ENCODE results near the gene ARHGEF10L.

Gene ARHGEF10L

DNA sequence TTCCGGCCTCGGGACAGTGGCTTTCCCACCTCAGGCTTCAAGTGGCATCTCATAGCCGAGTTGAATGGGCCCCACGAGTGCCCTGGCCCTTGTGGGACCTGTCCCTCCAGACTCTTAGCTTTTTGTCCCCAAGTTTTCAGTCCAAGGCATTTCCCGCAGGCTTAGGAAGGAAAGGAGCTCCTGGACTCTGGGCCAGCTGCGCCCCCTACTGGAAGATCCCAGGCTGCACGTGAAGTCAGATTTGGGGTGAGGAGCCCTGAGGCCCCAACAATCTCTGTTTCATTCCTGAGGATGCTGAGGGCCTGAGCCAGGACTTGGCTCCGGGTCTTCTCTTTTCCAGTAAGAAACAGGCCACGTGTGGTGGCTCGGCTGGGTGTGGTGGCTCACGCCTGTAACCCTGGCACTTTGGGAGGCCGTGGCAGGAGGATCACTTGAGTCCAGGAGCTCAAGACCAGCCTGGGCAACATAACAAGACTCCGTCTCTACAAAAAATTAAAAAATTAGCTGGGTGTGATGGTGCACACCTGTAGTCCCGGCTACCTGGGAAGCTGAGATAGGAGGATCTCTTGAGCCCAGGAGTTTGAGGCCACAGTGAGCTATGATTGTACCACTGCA lies 67.4 kb downstream of the ARHGEF10L start:
- Histone ChIP-seq H3K4me1 (ENCODE audit: control insufficient read depth, insufficient read depth, low read length, unreplicated experiment) (no peaks in the 10 kb centered on the region), H3K4me3 (ENCODE audit: low read depth, low read length) (no peak overlapping the region), H3K79me2 (ENCODE audit: control insufficient read depth, insufficient read depth, low read length, unreplicated experiment) (no peaks in the 10 kb centered on the region), H3K27ac (ENCODE audit: low read depth, low read length) (no peak overlapping the region), H3K27me3 (ENCODE audit: insufficient read depth, low read length) (no peaks in the 10 kb centered on the region), H2AFZ (ENCODE audit: low read length, unreplicated experiment) (no peak overlapping the region), H3K36me3 (ENCODE audit: insufficient read depth, low read length) (no peaks in the 10 kb centered on the region)

DNA sequence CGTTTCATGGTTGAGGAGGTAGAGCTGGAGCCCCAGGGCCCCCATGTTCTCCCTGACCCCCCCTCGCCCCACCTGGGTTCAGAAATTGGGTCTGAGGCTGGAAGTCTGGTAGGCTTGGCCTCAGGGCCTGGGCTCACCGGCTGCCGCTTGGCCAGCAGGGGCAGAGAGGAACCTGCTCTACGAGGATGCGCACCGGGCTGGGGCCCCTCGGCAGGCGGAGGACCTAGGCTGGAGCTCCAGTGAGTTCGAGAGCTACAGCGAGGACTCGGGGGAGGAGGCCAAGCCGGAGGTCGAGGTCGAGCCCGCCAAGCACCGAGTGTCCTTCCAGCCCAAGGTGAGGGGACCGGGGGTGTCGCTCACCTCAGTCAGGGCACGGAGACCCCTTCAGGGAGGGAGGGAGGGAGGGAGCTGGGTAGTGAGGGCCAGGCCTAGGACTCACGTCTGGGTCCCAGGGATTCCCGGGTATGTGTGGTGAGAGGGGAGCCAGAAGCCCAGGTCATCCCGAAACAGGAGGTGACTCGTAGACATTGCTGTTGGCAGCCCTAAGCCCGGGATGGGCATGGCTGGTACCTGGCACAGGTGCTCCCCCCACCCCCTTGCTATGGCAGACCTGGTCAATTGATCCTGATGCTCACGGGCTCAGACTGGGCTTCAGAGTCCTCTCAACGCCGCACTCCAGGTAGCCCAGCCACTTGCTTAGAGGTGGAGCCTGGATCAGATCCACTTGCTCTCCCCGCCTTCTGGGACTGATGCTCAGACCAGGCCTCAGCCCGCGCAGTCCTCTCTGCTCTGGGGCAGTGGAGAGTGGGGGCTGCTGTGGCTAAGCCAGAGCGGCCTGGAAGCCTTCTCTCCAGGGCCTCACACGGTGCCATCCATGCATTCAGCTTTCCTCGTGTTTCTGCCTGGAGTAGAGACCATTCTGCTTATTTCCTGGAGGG lies 68.4 kb downstream of the ARHGEF10L start:
- Histone ChIP-seq H3K27ac (ENCODE audit: low read depth, low read length) (no peak overlapping the region), H2AFZ (ENCODE audit: low read length, unreplicated experiment) (no peak overlapping the region), H3K79me2 (ENCODE audit: control insufficient read depth, insufficient read depth, low read length, unreplicated experiment) (no peaks in the 10 kb centered on the region), H3K27me3 (ENCODE audit: insufficient read depth, low read length) (no peaks in the 10 kb centered on the region), H3K36me3 (ENCODE audit: insufficient read depth, low read length) (no peaks in the 10 kb centered on the region), H3K4me1 (ENCODE audit: control insufficient read depth, insufficient read depth, low read length, unreplicated experiment) (no peaks in the 10 kb centered on the region), H3K4me3 (ENCODE audit: low read depth, low read length) (no peak overlapping the region)

- Histone ChIP-seq H3K79me2 (ENCODE audit: control insufficient read depth, insufficient read depth, low read length, unreplicated experiment) (no peaks in the 10 kb centered on the region), H3K36me3 (ENCODE audit: insufficient read depth, low read length) (no peaks in the 10 kb centered on the region), H2AFZ (ENCODE audit: low read length, unreplicated experiment) (no peak overlapping the region), H3K27ac (ENCODE audit: low read depth, low read length) (no peak overlapping the region), H3K27me3 (ENCODE audit: insufficient read depth, low read length) (no peaks in the 10 kb centered on the region), H3K4me3 (ENCODE audit: low read depth, low read length) (no peak overlapping the region), H3K4me1 (ENCODE audit: control insufficient read depth, insufficient read depth, low read length, unreplicated experiment) (no peaks in the 10 kb centered on the region)
Observed at GRCh38 chr1:17609529-17609928, 70.0 kb downstream of the ARHGEF10L start.

DNA sequence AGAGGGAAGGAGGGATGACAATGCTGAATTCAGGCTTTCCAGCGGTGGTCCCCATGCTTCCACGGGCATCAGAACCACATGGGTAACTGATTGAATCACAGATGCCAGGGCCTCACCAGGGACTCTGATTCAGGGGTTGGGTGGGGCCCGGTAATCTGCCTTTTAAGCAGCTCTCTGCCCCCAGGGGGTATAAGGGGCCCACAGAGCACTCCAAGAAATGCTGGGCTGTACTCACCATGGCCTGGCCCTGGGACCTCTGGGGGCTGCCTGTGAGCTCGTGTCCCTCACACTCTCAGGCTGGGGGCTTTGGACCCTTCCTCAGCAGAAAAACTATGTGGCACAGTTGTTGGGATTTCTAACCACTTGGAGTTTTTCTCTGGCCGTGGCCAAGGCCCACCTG lies 70.6 kb downstream of the ARHGEF10L start:
- Histone ChIP-seq H2AFZ (ENCODE audit: low read length, unreplicated experiment) (no peak overlapping the region), H3K36me3 (ENCODE audit: insufficient read depth, low read length) (no peaks in the 10 kb centered on the region), H3K4me1 (ENCODE audit: control insufficient read depth, insufficient read depth, low read length, unreplicated experiment) (no peaks in the 10 kb centered on the region), H3K79me2 (ENCODE audit: control insufficient read depth, insufficient read depth, low read length, unreplicated experiment) (no peaks in the 10 kb centered on the region), H3K27ac (ENCODE audit: low read depth, low read length) (no peak overlapping the region), H3K4me3 (ENCODE audit: low read depth, low read length) (no peak overlapping the region), H3K27me3 (ENCODE audit: insufficient read depth, low read length) (no peaks in the 10 kb centered on the region)

- no peaks in the 10 kb centered on the region for H3K27me3 ChIP-seq (ENCODE audit: insufficient read depth, low read length)
- no peak overlapping the region for H2AFZ ChIP-seq (ENCODE audit: low read length, unreplicated experiment)
- no peaks in the 10 kb centered on the region for H3K79me2 ChIP-seq (ENCODE audit: control insufficient read depth, insufficient read depth, low read length, unreplicated experiment)
- no peaks in the 10 kb centered on the region for H3K36me3 ChIP-seq (ENCODE audit: insufficient read depth, low read length)
- no peak overlapping the region for H3K27ac ChIP-seq (ENCODE audit: low read depth, low read length)
- H3K4me1 ChIP-seq (ENCODE audit: control insufficient read depth, insufficient read depth, low read length, unreplicated experiment) = no peaks in the 10 kb centered on the region
- no peak overlapping the region for H3K4me3 ChIP-seq (ENCODE audit: low read depth, low read length)
Observed at GRCh38 chr1:17610713-17611112, 71.2 kb downstream of the ARHGEF10L start.

DNA sequence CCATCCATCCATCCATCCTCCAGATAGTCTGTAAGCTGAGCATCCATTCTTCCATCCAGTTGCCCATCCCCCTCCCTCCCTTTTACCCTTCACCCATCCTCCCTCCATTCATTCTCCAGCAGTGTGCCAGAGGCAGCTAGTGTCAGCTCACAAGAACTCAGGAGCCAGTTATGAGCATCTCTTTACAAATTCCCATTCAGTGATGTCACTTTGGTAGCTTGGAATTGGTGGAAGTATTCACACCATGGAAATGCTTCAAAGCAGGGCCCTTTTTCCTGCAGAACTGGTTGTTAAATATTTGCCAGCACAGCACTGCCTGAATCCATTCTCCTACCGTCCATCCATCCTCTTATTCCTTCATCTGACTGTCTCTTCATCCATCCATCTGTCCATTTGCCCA lies 72.5 kb downstream of the ARHGEF10L start:
- H3K36me3 ChIP-seq (ENCODE audit: insufficient read depth, low read length) = no peaks in the 10 kb centered on the region
- peaks cover 7% of the 10 kb centered on the region for H3K4me1 ChIP-seq (ENCODE audit: control insufficient read depth, insufficient read depth, low read length, unreplicated experiment)
- no peak overlapping the region for H2AFZ ChIP-seq (ENCODE audit: low read length, unreplicated experiment)
- no peaks in the 10 kb centered on the region for H3K27me3 ChIP-seq (ENCODE audit: insufficient read depth, low read length)
- no peaks in the 10 kb centered on the region for H3K79me2 ChIP-seq (ENCODE audit: control insufficient read depth, insufficient read depth, low read length, unreplicated experiment)
- no peak overlapping the region for H3K4me3 ChIP-seq (ENCODE audit: low read depth, low read length)
- H3K27ac ChIP-seq (ENCODE audit: low read depth, low read length) = no peak overlapping the region

GRCh38 chr1:17612831-17613230 lies 73.3 kb downstream of the ARHGEF10L start:
- H3K27ac ChIP-seq (ENCODE audit: low read depth, low read length) = no peak overlapping the region
- H3K79me2 ChIP-seq (ENCODE audit: control insufficient read depth, insufficient read depth, low read length, unreplicated experiment) = no peaks in the 10 kb centered on the region
- H3K4me3 ChIP-seq (ENCODE audit: low read depth, low read length) = no peak overlapping the region
- H3K36me3 ChIP-seq (ENCODE audit: insufficient read depth, low read length) = no peaks in the 10 kb centered on the region
- peaks cover 14% of the 10 kb centered on the region for H3K4me1 ChIP-seq (ENCODE audit: control insufficient read depth, insufficient read depth, low read length, unreplicated experiment)
- H2AFZ ChIP-seq (ENCODE audit: low read length, unreplicated experiment) = no peak overlapping the region
- H3K27me3 ChIP-seq (ENCODE audit: insufficient read depth, low read length) = no peaks in the 10 kb centered on the region

- H3K36me3 ChIP-seq (ENCODE audit: insufficient read depth, low read length) = no peaks in the 10 kb centered on the region
- H3K79me2 ChIP-seq (ENCODE audit: control insufficient read depth, insufficient read depth, low read length, unreplicated experiment) = no peaks in the 10 kb centered on the region
- no peak overlapping the region for H2AFZ ChIP-seq (ENCODE audit: low read length, unreplicated experiment)
- no peak overlapping the region for H3K27ac ChIP-seq (ENCODE audit: low read depth, low read length)
- peaks cover 22% of the 10 kb centered on the region for H3K4me1 ChIP-seq (ENCODE audit: control insufficient read depth, insufficient read depth, low read length, unreplicated experiment)
- no peaks in the 10 kb centered on the region for H3K27me3 ChIP-seq (ENCODE audit: insufficient read depth, low read length)
- no peak overlapping the region for H3K4me3 ChIP-seq (ENCODE audit: low read depth, low read length)
Observed at GRCh38 chr1:17614586-17614985, 75.1 kb downstream of the ARHGEF10L start.

- Histone ChIP-seq H3K4me1 (ENCODE audit: control insufficient read depth, insufficient read depth, low read length, unreplicated experiment) (peaks cover 22% of the 10 kb centered on the region), H3K27ac (ENCODE audit: low read depth, low read length) (no peak overlapping the region), H3K79me2 (ENCODE audit: control insufficient read depth, insufficient read depth, low read length, unreplicated experiment) (no peaks in the 10 kb centered on the region), H2AFZ (ENCODE audit: low read length, unreplicated experiment) (no peak overlapping the region), H3K27me3 (ENCODE audit: insufficient read depth, low read length) (no peaks in the 10 kb centered on the region), H3K36me3 (ENCODE audit: insufficient read depth, low read length) (no peaks in the 10 kb centered on the region), H3K4me3 (ENCODE audit: low read depth, low read length) (no peak overlapping the region)
Observed at GRCh38 chr1:17615157-17615556, 75.7 kb downstream of the ARHGEF10L start.

GRCh38 chr1:17615959-17616358 lies 76.5 kb downstream of the ARHGEF10L start:
- Histone ChIP-seq H3K79me2 (ENCODE audit: control insufficient read depth, insufficient read depth, low read length, unreplicated experiment) (no peaks in the 10 kb centered on the region), H3K27ac (ENCODE audit: low read depth, low read length) (no peak overlapping the region), H2AFZ (ENCODE audit: low read length, unreplicated experiment) (no peak overlapping the region), H3K4me1 (ENCODE audit: control insufficient read depth, insufficient read depth, low read length, unreplicated experiment) (peaks cover 22% of the 10 kb centered on the region), H3K4me3 (ENCODE audit: low read depth, low read length) (no peak overlapping the region), H3K27me3 (ENCODE audit: insufficient read depth, low read length) (no peaks in the 10 kb centered on the region), H3K36me3 (ENCODE audit: insufficient read depth, low read length) (no peaks in the 10 kb centered on the region)

All from ACC112 (cell line).